Measurements from ENCODE around the gene MYO7B. TPM values are rescaled to one million over a fixed set of nuclear protein-coding genes. Genes with fewer than 3 reads are reported as not detected.

MYO7B gene
- total RNA-seq, 1 donor from 2014 or later = 5.2 TPM

DNA sequence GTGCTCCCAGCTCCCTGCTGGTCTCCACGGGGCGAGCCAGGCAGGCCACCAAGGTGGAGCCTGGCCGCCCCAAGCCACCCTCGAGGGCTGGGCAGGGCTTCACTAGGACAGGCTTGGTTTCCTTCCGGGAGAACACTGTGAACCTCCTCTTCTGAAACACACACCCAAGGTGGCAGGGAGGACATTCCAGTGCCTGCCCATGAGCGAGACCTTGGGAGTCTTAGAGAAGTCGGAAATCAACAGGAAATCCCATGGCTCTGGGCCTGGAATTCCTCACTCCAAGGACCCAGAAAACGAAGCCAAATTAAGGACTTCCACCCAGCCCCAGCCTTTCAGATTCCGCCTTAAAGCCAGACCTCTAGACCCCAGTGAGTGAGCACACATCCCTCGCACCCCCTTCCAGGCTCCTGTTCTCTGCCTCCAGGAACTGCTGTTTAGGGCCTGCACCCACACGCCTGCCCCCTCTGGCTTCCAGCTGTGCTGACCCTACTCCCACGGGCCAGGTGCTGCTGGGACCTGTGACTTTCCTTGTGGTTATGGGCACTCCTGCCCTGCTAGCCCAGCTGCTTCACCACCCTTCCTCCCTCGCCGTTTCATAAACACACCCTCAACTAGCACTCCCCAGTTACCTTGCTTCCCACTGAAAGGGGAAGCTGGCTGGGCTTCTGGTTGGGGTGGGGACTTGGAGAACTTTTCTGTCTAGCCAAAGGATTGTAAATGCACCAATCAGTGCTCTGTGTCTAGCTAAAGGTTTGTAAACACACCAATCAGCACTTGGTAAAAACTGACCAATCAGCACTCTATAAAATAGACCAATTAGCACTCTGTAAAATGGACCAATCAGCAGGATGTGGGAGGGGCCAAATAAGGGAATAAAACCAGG lies 124.2 kb downstream of the MYO7B start:
- H3K27ac ChIP-seq = peak overlapping the region; percentile 81
- intact Hi-C loops (cut with DNase I) = no loop called here
- DNase-seq (peak; percentile 48), ATAC-seq (peak; percentile 54 to 55)
- no peak overlapping the region for H3K4me3 ChIP-seq
- peaks cover 4% of the 10 kb centered on the region for H3K27me3 ChIP-seq (ENCODE audit: low read depth)
- peaks cover 33% of the 10 kb centered on the region for H3K36me3 ChIP-seq
- no peaks in the 10 kb centered on the region for H3K9me3 ChIP-seq
- peaks cover 83% of the 10 kb centered on the region for H3K4me1 ChIP-seq
- TF ChIP-seq, protein P1, sequence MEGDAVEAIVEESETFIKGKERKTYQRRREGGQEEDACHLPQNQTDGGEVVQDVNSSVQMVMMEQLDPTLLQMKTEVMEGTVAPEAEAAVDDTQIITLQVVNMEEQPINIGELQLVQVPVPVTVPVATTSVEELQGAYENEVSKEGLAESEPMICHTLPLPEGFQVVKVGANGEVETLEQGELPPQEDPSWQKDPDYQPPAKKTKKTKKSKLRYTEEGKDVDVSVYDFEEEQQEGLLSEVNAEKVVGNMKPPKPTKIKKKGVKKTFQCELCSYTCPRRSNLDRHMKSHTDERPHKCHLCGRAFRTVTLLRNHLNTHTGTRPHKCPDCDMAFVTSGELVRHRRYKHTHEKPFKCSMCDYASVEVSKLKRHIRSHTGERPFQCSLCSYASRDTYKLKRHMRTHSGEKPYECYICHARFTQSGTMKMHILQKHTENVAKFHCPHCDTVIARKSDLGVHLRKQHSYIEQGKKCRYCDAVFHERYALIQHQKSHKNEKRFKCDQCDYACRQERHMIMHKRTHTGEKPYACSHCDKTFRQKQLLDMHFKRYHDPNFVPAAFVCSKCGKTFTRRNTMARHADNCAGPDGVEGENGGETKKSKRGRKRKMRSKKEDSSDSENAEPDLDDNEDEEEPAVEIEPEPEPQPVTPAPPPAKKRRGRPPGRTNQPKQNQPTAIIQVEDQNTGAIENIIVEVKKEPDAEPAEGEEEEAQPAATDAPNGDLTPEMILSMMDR (IDR thresholded peaks at IDR 0.05) = no peak

DNA sequence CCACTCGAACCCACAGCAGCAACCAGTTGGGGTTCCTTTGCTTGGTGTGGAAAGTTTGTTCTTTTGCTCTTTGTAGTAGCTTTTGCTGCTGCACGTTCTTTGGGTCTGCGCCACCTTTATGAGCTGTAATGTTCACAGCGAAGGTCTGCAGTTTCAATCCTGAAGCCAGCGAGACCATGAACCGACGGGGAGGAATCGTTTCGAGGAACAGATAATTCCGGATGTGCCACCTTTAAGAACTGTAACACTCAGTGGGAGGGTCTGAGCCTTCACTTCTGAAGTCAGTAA lies 124.8 kb downstream of the MYO7B start:
- DNase-seq (peak; percentile 13), ATAC-seq (no peak)
- H3K9me3 ChIP-seq = no peaks in the 10 kb centered on the region
- H3K4me1 ChIP-seq = peaks cover 83% of the 10 kb centered on the region
- H3K27me3 ChIP-seq (ENCODE audit: low read depth) = peaks cover 6% of the 10 kb centered on the region
- no peak overlapping the region for H3K4me3 ChIP-seq
- H3K36me3 ChIP-seq = peaks cover 29% of the 10 kb centered on the region
- intact Hi-C loops (cut with DNase I) = no loop called here
- TF ChIP-seq, protein P1 (IDR thresholded peaks at IDR 0.05) = no peak
- H3K27ac ChIP-seq = peak overlapping the region; percentile 81

DNA sequence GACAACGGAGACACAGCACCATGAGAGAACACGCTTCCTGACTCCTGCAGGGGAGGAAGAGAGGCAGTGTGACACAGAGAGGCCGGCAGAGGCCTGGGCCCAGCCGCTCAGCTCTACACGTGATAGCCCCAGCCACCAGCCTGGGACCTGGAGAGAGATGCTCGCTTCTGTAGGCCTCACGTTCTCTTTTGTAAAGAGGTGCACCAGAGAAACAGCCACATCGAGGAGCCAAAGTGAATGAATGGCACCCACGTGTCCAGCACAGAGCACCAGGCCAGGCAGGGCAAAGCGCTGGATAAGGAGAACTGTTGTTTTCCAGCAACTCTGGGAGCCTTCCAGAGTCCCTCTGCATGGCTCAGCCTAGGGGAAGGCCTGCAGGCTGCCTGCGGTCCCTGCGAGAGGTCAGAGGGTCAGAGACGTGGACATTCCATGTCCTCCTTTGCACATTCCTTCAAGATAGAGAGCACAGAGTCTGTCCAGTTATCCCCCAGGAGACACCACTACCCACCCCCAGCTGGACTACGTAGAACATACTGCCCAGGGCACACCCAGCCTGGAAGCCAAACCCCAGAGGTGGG lies 125.7 kb downstream of the MYO7B start:
- DNase-seq = peak; percentile 18
- Histone ChIP-seq H3K9me3 (no peaks in the 10 kb centered on the region), H3K36me3 (peaks cover 21% of the 10 kb centered on the region), H3K4me1 (peaks cover 75% of the 10 kb centered on the region), H3K27ac (peak overlapping the region; percentile 81), H3K4me3 (no peak overlapping the region), H3K27me3 (ENCODE audit: low read depth) (peaks cover 6% of the 10 kb centered on the region)
- TF ChIP-seq, protein P1 (IDR thresholded peaks at IDR 0.05) = no peak
- intact Hi-C loops (cut with DNase I) = no loop called here
- no peak for ATAC-seq

DNA sequence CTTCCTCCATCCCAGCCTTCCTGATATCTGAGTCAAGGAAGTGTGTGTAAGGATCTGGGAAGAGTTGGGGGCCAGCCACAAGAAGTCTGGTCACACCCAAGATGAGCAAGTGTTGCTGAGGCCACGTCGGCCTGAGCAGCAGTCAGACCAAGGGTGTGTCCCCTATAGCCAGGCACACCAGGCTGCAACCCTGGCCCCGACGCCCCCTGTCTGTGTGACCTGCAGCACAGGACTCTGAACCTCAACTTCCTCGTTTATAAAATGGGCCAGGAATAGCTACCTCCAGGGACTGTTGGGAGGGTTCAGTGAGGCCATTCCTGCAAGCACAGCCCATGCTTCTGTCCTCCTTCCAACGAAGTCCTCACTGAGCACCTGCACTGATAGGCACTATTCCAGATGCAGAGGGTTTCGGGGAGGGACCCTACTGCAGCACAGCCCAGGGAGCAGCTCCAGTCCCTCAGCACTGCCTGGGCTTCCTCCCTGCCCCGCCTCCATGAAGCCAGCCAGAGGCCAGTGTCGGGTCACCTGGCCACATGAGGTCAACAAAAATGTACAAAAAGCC lies 126.5 kb downstream of the MYO7B start:
- peak; percentile 54 for DNase-seq
- H3K4me1 ChIP-seq = peaks cover 66% of the 10 kb centered on the region
- H3K36me3 ChIP-seq = peaks cover 16% of the 10 kb centered on the region
- TF ChIP-seq, protein P1 (IDR thresholded peaks at IDR 0.05) = peak; percentile 35
- H3K27me3 ChIP-seq (ENCODE audit: low read depth) = peaks cover 6% of the 10 kb centered on the region
- peak overlapping the region; percentile 81 for H3K27ac ChIP-seq
- H3K9me3 ChIP-seq = no peaks in the 10 kb centered on the region
- H3K4me3 ChIP-seq = no peak overlapping the region
- peak in 1 of 2 donors; percentile 28 for ATAC-seq
- intact Hi-C loops (cut with DNase I) = no loop called here

DNA sequence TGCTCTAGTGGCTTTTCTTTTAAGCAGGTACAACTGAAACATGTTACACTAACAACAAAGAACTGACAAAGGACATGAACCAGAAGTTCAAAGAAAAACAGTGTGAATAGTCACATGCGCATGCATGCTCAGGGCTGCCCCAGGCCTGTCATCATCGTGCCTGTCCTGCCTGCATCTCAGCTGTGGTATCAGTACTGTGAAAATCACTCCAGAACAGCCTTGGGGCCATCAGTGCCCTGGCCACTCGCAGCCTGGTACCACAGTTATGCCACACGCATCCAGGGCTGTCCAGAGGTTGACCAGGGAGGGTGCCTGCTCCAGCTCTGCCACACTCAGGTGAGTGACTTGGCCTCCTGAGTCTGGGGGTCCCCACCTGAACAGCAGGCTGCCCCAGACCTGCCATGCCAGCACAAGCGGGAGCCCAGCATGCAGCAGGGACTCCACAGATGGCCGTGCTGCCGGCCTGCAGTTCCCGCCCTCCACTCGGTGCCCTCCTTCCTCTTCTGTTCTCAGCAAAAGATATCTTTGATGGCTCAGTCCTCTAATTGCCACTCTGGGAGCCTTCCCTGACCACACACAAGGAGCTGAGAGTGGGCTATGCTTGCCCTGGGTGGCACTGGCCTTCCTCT lies 127.6 kb downstream of the MYO7B start:
- ATAC-seq (no peak), DNase-seq (peak; percentile 35)
- Histone ChIP-seq H3K4me1 (peaks cover 57% of the 10 kb centered on the region), H3K4me3 (peak overlapping the region; percentile 30), H3K9me3 (no peaks in the 10 kb centered on the region), H3K27ac (peak overlapping the region; percentile 83), H3K36me3 (peaks cover 6% of the 10 kb centered on the region), H3K27me3 (ENCODE audit: low read depth) (peaks cover 6% of the 10 kb centered on the region)
- TF ChIP-seq, protein P1 (IDR thresholded peaks at IDR 0.05) = no peak
- intact Hi-C loops (cut with DNase I) = no loop called here
